H54 (cell line): ENCODE measurements around the gene SLC30A2.

Experiments
- DNase-seq: peaks from one replicate; pipeline ENCODE4 v3.0.0; 2011; ENCODE audit warnings: low spot score, mixed read lengths; ENCODE audit not compliant: insufficient read length
- FAIRE-seq: peaks from 3 replicates; lab custom pipeline; 2011; peaks lifted over from hg19 to GRCh38; lab: Jason Lieb, UNC
- POLR2A ChIP-seq: IDR thresholded peaks from 2 replicates; pipeline ENCODE4 v1.6.1; 2011; ENCODE audit warnings: low read depth, mild to moderate bottlenecking, low read length

SLC30A2 gene

DNA sequence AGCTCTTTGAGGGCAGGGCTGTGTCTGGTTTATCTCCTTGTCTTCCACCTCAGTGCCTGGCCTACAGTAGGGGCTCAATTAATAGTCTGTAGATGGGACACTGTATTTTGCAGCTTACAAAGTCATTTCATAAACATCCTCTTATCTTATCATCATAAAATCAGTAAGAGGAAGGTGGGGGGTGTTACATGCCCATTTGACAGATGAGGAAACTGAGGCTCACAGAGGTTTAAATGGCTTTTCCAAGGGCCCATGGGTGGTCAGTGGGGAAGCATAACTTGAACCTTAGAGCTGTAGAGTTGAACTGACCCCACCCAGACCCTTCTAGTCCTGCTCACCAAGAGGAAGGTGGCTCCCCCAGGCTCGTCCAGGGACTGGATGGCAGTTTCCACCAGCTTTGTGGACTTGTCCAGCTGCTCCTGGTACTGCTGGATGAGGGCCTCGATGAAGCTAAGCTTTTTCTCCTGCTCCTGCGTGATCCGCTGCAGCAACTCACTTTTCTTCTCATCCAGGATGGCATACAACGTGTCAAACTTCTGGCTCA is 12.2 kb upstream of the SLC30A2 start:
- FAIRE-seq, result no peak
- no peak for TF ChIP-seq POLR2A
- no peak for DNase-seq

GRCh38 chr1:26057189-26057588 is 11.3 kb upstream of the SLC30A2 start:
- FAIRE-seq, result no peak
- no peak for TF ChIP-seq POLR2A
- DNase-seq, result no peak

DNA sequence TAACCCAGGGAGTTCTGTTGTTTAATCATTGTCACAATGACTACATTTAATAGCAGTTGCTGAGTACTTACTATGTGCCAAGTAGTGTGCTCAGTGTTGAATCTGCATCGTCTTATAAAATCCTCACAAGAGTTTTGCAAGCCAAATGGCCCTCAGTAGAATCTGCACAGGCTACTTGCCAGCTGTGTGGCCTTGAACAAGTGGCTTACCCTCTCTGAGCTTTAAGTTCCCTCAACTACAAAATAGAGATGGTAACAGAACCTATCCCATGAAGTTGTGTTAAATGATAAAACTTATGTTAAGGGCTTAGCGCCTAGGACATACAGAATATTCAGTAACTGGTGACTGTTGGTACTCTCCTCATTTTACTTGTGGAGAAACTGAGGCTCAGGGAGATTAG is 9.1 kb upstream of the SLC30A2 start:
- DNase-seq (no peak), FAIRE-seq (no peak)
- TF ChIP-seq POLR2A, result no peak

GRCh38 chr1:26053718-26054560 is 8.0 kb upstream of the SLC30A2 start:
- no peak for FAIRE-seq
- no peak for TF ChIP-seq POLR2A
- no peak for DNase-seq

DNA sequence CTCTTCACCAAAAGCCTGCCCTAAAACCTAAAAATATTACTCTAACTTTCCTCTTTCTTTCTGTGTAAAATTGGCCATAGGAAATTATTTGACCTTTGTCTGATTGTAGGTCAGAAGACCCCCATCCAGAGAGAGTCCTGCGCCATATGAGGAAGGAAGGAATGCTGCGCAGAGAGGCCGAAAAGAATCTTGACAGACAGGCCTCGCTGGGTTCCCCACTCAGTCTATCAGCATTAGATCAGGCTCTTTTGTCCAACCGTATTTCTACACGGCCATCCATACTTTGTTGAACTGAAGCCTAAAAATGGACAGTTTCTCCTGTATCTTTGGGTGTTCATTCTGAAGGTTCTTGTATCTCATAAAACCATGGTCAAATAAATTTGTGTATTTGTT is 4.3 kb upstream of the SLC30A2 start:
- no peak for TF ChIP-seq POLR2A
- no peak for FAIRE-seq
- no peak for DNase-seq

DNA sequence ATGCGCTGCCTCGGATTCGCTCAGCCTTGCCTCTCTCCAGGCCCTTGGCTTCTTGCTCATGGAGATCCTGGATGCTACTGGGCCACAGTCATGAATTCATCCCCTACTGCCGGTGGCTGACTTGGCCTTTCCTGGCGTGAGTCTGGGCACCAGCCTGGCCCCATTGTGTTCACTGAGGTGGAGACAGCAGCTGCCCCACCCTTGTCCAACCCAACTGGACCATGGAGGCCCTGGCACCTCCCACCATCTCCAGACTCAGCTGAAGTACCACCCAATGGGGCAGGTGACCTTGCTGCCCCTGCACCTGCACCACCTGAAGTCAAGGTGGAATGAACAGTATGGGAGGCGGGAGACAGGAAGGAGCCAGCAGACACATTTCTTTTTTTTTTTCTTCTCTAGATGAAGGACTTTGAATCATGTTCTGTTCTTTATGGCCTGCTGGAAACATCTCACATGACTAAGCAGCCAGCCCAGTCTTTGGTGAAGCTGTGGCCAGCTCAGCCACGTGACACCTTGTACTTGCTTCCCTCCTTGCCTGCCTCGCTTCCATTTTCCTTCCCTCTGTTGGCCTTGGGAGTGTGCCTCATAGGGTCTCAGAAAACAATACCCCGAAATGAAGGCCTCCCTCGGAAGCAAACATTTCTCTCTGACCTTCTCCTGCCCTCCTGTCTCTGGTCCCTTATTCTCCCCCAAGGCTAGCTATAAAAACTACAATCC is 3.8 kb upstream of the SLC30A2 start:
- no peak for FAIRE-seq
- no peak for TF ChIP-seq POLR2A
- DNase-seq, result no peak

DNA sequence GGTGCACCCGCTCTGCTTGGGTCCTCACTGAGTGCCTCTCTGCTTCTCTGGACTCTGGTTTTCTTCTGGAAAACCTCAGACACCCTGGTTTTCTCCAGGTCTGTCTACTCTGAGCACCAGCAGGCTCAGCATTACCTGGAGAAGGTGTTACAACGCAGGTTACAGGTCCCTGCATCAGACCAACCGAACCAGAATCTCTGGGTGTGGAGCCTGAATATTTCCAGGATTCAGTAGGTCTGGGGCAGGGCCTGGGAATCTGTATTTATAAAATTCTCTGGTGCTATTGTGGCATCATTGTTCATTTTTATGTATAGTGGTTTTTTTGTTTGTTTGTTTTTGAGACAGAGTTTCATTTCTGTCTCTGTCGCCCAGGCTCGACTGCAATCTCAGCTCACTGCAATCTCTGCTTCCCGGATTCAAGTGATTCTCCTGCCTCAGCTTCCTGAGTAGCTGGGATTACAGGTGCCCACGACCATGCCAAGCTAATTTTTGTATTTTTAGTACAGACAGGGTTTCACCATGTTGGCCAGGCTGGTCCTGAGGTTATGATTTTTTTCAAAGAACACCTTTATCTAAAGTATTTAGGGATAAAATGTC is 1.5 kb upstream of the SLC30A2 start:
- no peak for FAIRE-seq

DNA sequence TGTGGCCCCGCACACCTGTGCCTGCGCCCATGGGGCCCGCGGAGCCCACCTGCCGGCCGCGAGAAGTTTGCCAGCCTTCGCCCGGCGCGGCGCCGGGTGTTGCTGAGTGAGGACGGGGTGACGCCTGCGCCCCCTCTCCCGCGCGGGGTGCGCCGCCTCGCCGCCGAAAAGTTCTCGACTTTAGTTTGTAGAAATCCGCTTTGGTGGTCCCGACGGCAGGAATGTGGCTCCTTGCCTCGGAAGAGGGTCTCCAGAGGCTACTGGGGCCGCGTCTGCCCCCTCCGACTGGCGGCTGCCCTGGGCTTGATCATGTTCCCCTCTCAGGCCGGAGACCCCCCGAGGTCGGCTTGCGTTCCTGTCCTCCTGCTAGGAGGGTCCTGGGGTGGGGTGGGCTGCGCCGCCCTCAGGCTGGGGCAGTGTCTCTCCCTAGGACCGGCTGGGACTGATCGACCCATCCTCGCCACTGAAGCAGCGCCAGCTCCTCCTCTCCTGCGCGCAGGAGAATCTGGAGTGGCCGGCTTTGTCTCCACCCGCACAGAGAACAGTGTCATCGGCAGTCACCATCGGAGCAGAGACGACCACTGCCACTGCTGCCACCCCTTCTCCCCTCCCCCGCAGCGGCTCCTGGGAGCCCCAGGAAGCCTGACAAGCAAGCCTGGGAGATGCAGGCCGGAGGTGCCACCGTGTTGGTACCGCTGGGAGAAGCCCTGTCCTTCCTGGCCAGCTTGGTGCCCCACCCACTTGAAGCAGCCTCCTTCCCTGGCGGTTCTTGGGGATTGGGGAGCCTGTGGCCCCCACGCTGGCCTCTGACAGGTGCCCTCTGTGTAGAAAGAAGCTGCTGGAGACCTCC is 553 bp upstream of the SLC30A2 start:
- FAIRE-seq (no peak), DNase-seq (no peak)
- no peak for TF ChIP-seq POLR2A

More for the DNA sequence above, 1.5 kb upstream of the SLC30A2 start:
- no peak for DNase-seq
- no peak for TF ChIP-seq POLR2A

GRCh38 chr1:26044971-26045721 is 772 bp downstream of the SLC30A2 start:
- FAIRE-seq, result no peak
- no peak for DNase-seq
- no peak for TF ChIP-seq POLR2A

- FAIRE-seq (no peak), DNase-seq (no peak)
- TF ChIP-seq POLR2A, result no peak
Observed at GRCh38 chr1:26044414-26044813, 1.5 kb downstream of the SLC30A2 start.

DNA sequence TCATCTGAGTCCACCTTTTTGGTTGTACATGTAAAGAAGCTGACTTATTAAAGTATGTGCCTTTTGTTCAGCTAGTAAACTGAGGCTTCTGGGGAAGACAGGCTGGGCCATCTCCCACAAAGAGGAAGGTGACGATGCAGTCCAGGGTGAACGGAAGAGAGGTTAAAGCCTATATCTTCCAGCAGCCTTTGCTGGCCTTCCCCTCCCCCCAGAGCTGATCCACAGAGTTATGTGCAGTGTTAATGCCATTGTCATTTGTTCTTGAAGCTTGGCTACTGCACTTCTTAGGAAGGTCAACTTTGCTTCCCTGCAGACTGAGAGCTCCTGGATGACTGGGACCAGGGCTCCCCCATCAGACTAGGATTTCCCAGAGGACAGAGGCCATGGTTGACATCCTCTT is 2.2 kb downstream of the SLC30A2 start:
- TF ChIP-seq POLR2A, result no peak
- FAIRE-seq (no peak), DNase-seq (no peak)

- DNase-seq, result no peak
- no peak for TF ChIP-seq POLR2A
- FAIRE-seq, result no peak
Observed at GRCh38 chr1:26041978-26042377, 3.9 kb downstream of the SLC30A2 start.
